BJ (cell line): ENCODE data around the gene CCDC178. TPM values are rescaled to one million over a fixed set of nuclear protein-coding genes. Genes with fewer than 3 reads are reported as not detected.

Experiments
- CTCF ChIA-PET: fragments of 350-600 bp; formaldehyde crosslinking; extraction: SDS; loops from one replicate; lab custom pipeline; 2021; ENCODE audit warnings: antibody characterized with exemption, inconsistent platforms; lab: Yijun Ruan, JAX
- POLR2A ChIA-PET: fragments of 300-600 bp; sonication (Branson Sonifier 250); formaldehyde crosslinking; extraction: SDS; loops from one replicate; lab custom pipeline; 2021; ENCODE audit warnings: antibody characterized with exemption; lab: Charles Lee
- DNase-seq: peaks from one replicate; pipeline ENCODE4 v3.0.0-alpha.2; 2011; ENCODE audit warnings: low read depth
- H3K27me3 ChIP-seq: 2 replicates; pipeline ENCODE4 v1.6.0; 2011; ENCODE audit warnings: low read length; ENCODE audit not compliant: control insufficient read depth, insufficient read depth
- H3K36me3 ChIP-seq: 2 replicates; pipeline ENCODE4 v1.5.1; 2011; ENCODE audit warnings: low read length; ENCODE audit not compliant: control insufficient read depth, insufficient read depth
- H3K4me3 ChIP-seq: 2 replicates; pipeline ENCODE4 v1.5.1; 2011; ENCODE audit warnings: low read depth, mild to moderate bottlenecking, control low read depth, low read length
- polyA plus RNA-seq: library from polyadenylated mRNA; depleted of rRNA; stranded (reverse); fragments of >200 nt; gene quantifications from 2 replicates; pipeline ENCODE4 v1.2.3, GENCODE V29; 2011
- TF ChIP-seq, protein P1 (sequence below): IDR thresholded peaks from 2 replicates; pipeline ENCODE4 v1.5.1; 2011; ENCODE audit warnings: low read depth, mild to moderate bottlenecking, control low read depth, inconsistent platforms, low read length, moderate library complexity; ENCODE audit not compliant: insufficient read depth

The CCDC178 gene
- polyA plus RNA-seq, 1 experiment = not detected

- no peak overlapping the region for H3K4me3 ChIP-seq
- TF ChIP-seq, protein P1, sequence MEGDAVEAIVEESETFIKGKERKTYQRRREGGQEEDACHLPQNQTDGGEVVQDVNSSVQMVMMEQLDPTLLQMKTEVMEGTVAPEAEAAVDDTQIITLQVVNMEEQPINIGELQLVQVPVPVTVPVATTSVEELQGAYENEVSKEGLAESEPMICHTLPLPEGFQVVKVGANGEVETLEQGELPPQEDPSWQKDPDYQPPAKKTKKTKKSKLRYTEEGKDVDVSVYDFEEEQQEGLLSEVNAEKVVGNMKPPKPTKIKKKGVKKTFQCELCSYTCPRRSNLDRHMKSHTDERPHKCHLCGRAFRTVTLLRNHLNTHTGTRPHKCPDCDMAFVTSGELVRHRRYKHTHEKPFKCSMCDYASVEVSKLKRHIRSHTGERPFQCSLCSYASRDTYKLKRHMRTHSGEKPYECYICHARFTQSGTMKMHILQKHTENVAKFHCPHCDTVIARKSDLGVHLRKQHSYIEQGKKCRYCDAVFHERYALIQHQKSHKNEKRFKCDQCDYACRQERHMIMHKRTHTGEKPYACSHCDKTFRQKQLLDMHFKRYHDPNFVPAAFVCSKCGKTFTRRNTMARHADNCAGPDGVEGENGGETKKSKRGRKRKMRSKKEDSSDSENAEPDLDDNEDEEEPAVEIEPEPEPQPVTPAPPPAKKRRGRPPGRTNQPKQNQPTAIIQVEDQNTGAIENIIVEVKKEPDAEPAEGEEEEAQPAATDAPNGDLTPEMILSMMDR = no peak
- ChIA-PET CTCF (no interaction called here), POLR2A (no interaction called here)
- no peak for DNase-seq
- no peaks in the 10 kb centered on the region for H3K36me3 ChIP-seq
- H3K27me3 ChIP-seq = no peaks in the 10 kb centered on the region
Measured at GRCh38 chr18:33040213-33040612, 400.3 kb downstream of the CCDC178 start.

GRCh38 chr18:33034945-33035344 is 405.6 kb downstream of the CCDC178 start:
- no peaks in the 10 kb centered on the region for H3K36me3 ChIP-seq
- H3K4me3 ChIP-seq = no peak overlapping the region
- POLR2A ChIA-PET = no interaction called here
- TF ChIP-seq, protein P1 = no peak
- no peak for DNase-seq
- CTCF ChIA-PET = no interaction called here
- H3K27me3 ChIP-seq = no peaks in the 10 kb centered on the region

GRCh38 chr18:33034212-33034611 is 406.3 kb downstream of the CCDC178 start:
- Histone ChIP-seq H3K27me3 (no peaks in the 10 kb centered on the region), H3K4me3 (no peak overlapping the region), H3K36me3 (no peaks in the 10 kb centered on the region)
- ChIA-PET CTCF (no interaction called here), POLR2A (no interaction called here)
- TF ChIP-seq, protein P1 = no peak
- no peak for DNase-seq

DNA sequence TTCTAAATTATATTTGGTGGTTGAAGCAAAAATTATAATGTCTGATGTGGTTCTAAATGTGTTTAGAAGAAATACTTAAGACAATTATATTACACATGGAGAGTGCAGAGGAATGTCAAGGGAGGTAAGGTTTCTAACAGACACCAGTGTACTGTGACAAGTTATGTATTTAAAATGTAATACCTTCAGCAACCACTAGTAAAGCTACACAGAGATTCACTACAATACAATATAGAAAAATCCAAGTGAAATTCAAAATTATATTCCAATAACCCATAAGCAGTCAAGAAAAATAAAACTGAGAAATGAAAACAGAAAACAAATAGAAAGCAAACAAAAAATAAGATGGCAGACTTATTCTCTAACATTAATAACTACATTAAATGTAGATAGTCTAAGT is 418.2 kb downstream of the CCDC178 start:
- H3K4me3 ChIP-seq = no peak overlapping the region
- CTCF ChIA-PET = no interaction called here
- H3K27me3 ChIP-seq = no peaks in the 10 kb centered on the region
- DNase-seq = no peak
- TF ChIP-seq, protein P1 = no peak
- POLR2A ChIA-PET = no interaction called here
- H3K36me3 ChIP-seq = no peaks in the 10 kb centered on the region

- Histone ChIP-seq H3K4me3 (no peak overlapping the region), H3K27me3 (no peaks in the 10 kb centered on the region), H3K36me3 (no peaks in the 10 kb centered on the region)
- no peak for DNase-seq
- TF ChIP-seq, protein P1 = no peak
- CTCF ChIA-PET = no interaction called here
- POLR2A ChIA-PET = no interaction called here
Measured at GRCh38 chr18:33020877-33021276, 419.6 kb downstream of the CCDC178 start.
